ENCODE data around the gene SAMD14. TPM values are rescaled to one million over a fixed set of nuclear protein-coding genes. Genes with fewer than 3 reads are reported as not detected.

SAMD14 gene
- total RNA-seq, 1 donor from 2014 or later: 8.7 TPM

DNA sequence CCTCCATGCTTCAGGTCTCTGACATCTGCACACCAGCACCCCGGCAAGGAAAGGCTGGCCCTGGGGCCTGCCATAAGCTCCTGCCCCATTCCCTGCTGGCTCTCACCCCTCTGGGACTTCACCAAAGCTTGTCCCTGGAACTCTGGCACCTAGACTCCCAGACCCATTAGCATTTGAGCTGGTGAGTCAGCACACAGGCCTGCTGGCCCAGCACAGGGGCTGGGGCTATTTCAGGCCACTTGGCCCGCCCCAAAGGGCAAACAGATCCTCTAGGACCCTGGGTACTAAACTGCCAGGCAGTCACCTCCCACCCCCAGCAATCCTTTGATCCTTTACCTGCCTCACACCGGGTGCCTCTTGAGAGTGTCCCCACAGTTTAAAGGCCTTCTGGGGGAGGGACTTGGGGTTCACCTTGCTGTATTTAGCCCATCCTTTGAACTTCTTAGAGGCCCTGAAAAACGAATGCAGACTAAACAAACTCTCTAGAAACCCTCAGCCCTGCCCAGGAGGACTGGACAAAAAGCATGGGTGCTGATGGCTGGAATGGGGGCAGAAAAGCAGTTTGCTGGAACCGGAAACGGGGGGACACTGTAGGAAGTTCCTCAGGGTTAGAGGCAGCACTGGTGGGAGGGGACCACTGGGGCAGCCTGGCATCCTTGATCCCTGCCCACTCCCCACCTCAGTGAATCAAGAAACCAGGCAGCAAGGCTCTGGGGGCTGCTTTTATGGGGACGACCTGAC is 3.2 kb upstream of the SAMD14 start:
- Histone ChIP-seq H2AFZ (replicated peaks) (no peak overlapping the region), H3K9ac (no peak overlapping the region), H3K4me1 (peaks cover 12% of the 10 kb centered on the region), H3K79me2 (ENCODE audit: low read depth) (peaks cover 3% of the 10 kb centered on the region), H4K20me1 (ENCODE audit: low read depth) (peaks cover 3% of the 10 kb centered on the region), H3K4me3 (no peak overlapping the region), H3K36me3 (no peaks in the 10 kb centered on the region), H3F3A (ENCODE audit: low read depth) (peaks cover 20% of the 10 kb centered on the region), H3K27ac (no peak overlapping the region), H3K4me2 (no peak overlapping the region), H3K27me3 (no peaks in the 10 kb centered on the region), H3K9me3 (ENCODE audit: low read depth) (no peaks in the 10 kb centered on the region)
- Mint-ChIP-seq H3K36me3 (peaks cover 16% of the 10 kb centered on the region), H3K4me1 (peaks cover 25% of the 10 kb centered on the region), H3K4me3 (no peak overlapping the region), H3K27me3 (ENCODE audit: insufficient read depth, low read depth) (peaks cover 10% of the 10 kb centered on the region), H3K27ac (no peak overlapping the region), H3K9me3 (no peaks in the 10 kb centered on the region)
- no peak for DNase-seq (ENCODE audit: low spot score)
- TF ChIP-seq EZH2phosphoT487 (IDR thresholded peaks at IDR 0.05) (no peak), EZH2 (IDR thresholded peaks at IDR 0.05) (no peak)
- TF ChIP-seq, protein P1, sequence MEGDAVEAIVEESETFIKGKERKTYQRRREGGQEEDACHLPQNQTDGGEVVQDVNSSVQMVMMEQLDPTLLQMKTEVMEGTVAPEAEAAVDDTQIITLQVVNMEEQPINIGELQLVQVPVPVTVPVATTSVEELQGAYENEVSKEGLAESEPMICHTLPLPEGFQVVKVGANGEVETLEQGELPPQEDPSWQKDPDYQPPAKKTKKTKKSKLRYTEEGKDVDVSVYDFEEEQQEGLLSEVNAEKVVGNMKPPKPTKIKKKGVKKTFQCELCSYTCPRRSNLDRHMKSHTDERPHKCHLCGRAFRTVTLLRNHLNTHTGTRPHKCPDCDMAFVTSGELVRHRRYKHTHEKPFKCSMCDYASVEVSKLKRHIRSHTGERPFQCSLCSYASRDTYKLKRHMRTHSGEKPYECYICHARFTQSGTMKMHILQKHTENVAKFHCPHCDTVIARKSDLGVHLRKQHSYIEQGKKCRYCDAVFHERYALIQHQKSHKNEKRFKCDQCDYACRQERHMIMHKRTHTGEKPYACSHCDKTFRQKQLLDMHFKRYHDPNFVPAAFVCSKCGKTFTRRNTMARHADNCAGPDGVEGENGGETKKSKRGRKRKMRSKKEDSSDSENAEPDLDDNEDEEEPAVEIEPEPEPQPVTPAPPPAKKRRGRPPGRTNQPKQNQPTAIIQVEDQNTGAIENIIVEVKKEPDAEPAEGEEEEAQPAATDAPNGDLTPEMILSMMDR (IDR thresholded peaks at IDR 0.05): no peak

DNA sequence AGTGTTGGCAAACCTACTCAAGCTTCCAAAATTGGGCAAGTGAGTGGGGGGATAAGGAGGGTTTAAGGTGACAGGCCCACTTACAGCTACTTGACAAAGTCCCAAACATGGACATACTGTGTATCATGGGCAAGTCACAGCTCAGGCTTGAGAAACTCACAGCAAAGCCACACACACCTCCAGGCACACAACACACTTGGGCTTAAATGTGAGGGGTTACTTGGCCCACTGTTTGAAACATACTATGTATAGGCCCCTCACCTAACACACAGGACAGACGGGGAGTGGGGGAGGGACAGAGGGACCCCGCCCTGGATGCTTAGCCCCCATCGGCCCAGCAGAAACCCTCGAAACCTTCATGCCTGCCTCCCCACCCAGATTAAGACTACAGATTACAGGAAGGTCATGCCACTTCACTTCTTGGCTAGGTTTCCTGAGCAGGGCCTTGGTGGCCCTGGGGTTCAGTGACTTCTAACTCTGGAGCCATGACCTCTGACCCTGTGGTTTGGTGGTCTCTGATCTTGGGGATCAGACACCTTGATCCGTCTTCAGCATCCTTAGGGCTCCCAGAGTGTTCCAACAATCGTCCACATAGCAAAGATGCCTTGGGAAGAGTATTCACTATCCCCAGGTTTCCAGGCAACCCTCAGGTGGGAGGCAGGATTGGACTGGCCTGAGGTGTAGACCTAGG is 2.3 kb upstream of the SAMD14 start:
- TF ChIP-seq EZH2phosphoT487 (IDR thresholded peaks at IDR 0.05): no peak
- TF ChIP-seq, protein P1 (IDR thresholded peaks at IDR 0.05): no peak
- no peak for TF ChIP-seq EZH2 (IDR thresholded peaks at IDR 0.05)
- Histone ChIP-seq H2AFZ (replicated peaks) (no peak overlapping the region), H3K27me3 (no peaks in the 10 kb centered on the region), H4K20me1 (ENCODE audit: low read depth) (peaks cover 3% of the 10 kb centered on the region), H3K4me3 (no peak overlapping the region), H3K4me1 (peaks cover 19% of the 10 kb centered on the region), H3K79me2 (ENCODE audit: low read depth) (peaks cover 12% of the 10 kb centered on the region), H3K36me3 (no peaks in the 10 kb centered on the region), H3K4me2 (no peak overlapping the region), H3K9me3 (ENCODE audit: low read depth) (no peaks in the 10 kb centered on the region), H3F3A (ENCODE audit: low read depth) (peaks cover 28% of the 10 kb centered on the region), H3K27ac (no peak overlapping the region), H3K9ac (no peak overlapping the region)
- Mint-ChIP-seq H3K27me3 (ENCODE audit: insufficient read depth, low read depth) (peaks cover 10% of the 10 kb centered on the region), H3K27ac (no peak overlapping the region), H3K4me1 (peaks cover 33% of the 10 kb centered on the region), H3K9me3 (no peaks in the 10 kb centered on the region), H3K4me3 (peak overlapping the region; percentile 21), H3K36me3 (peaks cover 11% of the 10 kb centered on the region)
- no peak for DNase-seq (ENCODE audit: low spot score)

DNA sequence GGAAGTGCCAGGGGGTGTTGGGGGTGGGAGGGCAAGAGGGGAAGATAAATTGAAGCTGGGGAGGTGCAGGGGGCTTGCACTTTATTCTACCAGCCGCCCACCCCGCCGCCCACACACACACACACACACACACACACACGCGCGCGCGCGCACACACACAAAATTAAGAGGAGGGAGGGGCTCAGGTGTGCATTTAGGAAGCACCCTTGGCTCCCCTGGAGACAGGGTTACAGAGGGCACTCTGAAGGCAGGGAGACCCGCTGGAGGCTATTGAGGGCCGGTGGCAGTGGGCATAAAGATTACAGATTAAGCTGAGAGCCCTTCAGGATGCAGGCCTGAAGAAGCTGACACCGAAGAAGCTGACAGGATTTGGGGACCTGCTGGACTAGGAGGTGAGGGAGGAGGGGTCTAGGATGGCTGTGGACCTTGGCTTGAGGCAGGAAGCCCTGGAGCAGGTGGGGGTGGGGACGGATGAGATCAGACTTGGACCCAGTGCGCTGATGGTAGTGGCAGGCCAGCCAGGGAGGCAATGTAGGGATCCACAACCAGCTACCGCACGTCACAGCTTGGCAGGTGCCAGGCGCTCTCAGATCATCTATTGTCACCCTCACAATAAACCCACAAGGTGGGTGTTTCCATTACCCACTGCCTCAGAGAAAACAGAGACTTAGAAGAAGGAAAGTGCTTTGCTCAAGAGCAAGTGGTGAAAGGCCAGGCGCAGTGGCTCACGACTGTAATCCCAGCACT is 772 bp upstream of the SAMD14 start:
- no peak overlapping the region for H3K27ac ChIP-seq

More for the DNA sequence above, 772 bp upstream of the SAMD14 start:
- H3K27me3 ChIP-seq: no peaks in the 10 kb centered on the region
- H3K36me3 ChIP-seq: no peaks in the 10 kb centered on the region
- peak overlapping the region; percentile 78 for H3K27ac Mint-ChIP-seq
- peak overlapping the region; percentile 92 for H3K4me2 ChIP-seq
- DNase-seq (ENCODE audit: low spot score): peak; percentile 37
- peaks cover 15% of the 10 kb centered on the region for H3K79me2 ChIP-seq (ENCODE audit: low read depth)
- H3K4me1 ChIP-seq: peaks cover 19% of the 10 kb centered on the region
- H3K4me1 Mint-ChIP-seq: peaks cover 35% of the 10 kb centered on the region
- H3K9me3 Mint-ChIP-seq: no peaks in the 10 kb centered on the region
- TF ChIP-seq EZH2phosphoT487 (IDR thresholded peaks at IDR 0.05): no peak
- TF ChIP-seq, protein P1 (IDR thresholded peaks at IDR 0.05): no peak
- no peak for TF ChIP-seq EZH2 (IDR thresholded peaks at IDR 0.05)
- peaks cover 4% of the 10 kb centered on the region for H3K36me3 Mint-ChIP-seq
- peaks cover 3% of the 10 kb centered on the region for H4K20me1 ChIP-seq (ENCODE audit: low read depth)
- H3K4me3 ChIP-seq: peak overlapping the region; percentile 86
- peaks cover 28% of the 10 kb centered on the region for H3F3A ChIP-seq (ENCODE audit: low read depth)
- H2AFZ ChIP-seq (replicated peaks): no peak overlapping the region
- peaks cover 7% of the 10 kb centered on the region for H3K27me3 Mint-ChIP-seq (ENCODE audit: insufficient read depth, low read depth)
- no peaks in the 10 kb centered on the region for H3K9me3 ChIP-seq (ENCODE audit: low read depth)
- H3K4me3 Mint-ChIP-seq: peak overlapping the region; percentile 83
- H3K9ac ChIP-seq: no peak overlapping the region
